Kidney (tissue), 14 donors: ENCODE measurements around the gene SULT2B1. TPM values are rescaled to one million over a fixed set of nuclear protein-coding genes. Genes with fewer than 3 reads are reported as not detected.

Source experiments
- DNase-seq, 5 donors: peaks; one replicate each; pipeline ENCODE4 v3.0.0-alpha.2; 2013 to 2020
- FAIRE-seq: peaks from 2 replicates; lab custom pipeline; 2012; peaks lifted over from hg19 to GRCh38; lab: Jason Lieb, UNC
- H3K27ac ChIP-seq, 2 donors: one replicate each; pipeline ENCODE4 v1.7.0; 2013; ENCODE audit warnings: low read depth in 2 of 2, low read length in 2 of 2, inconsistent platforms in 1 of 2
- H3K27me3 ChIP-seq: one replicate; pipeline ENCODE4 v1.7.1; 2013; ENCODE audit warnings: low read length, inconsistent platforms; ENCODE audit not compliant: control insufficient read depth, insufficient read depth
- H3K36me3 ChIP-seq, 3 donors: one replicate each; pipeline versions ENCODE4 v1.7.0 to v1.7.1; 2013; ENCODE audit warnings: low read length in 3 of 3, control low read depth in 1 of 3, inconsistent platforms in 1 of 3; ENCODE audit not compliant: insufficient read depth in 3 of 3, control insufficient read depth in 2 of 3
- H3K4me1 ChIP-seq, 3 donors: one replicate each; pipeline versions ENCODE4 v1.7.0 to v1.7.1; 2013; ENCODE audit warnings: low read length in 3 of 3, inconsistent platforms in 1 of 3, low read depth in 1 of 3; ENCODE audit not compliant: control insufficient read depth in 2 of 3, insufficient read depth in 2 of 3
- H3K4me3 ChIP-seq, 3 donors: one replicate each; pipeline versions ENCODE4 v1.7.0 to v1.8.1; 2013; ENCODE audit warnings: low read length in 3 of 3, control low read depth in 1 of 3, inconsistent platforms in 1 of 3
- H3K9ac ChIP-seq, 3 donors: one replicate each; pipeline versions ENCODE4 v1.7.0 to v1.7.1; 2013; ENCODE audit warnings: low read length in 3 of 3, control low read depth in 1 of 3, inconsistent platforms in 1 of 3
- H3K9me3 ChIP-seq, 3 donors: one replicate each; pipeline versions ENCODE4 v1.7.0 to v1.7.1; 2013; ENCODE audit warnings: low read length in 3 of 3, control low read depth in 1 of 3, inconsistent platforms in 1 of 3; ENCODE audit not compliant: control insufficient read depth in 2 of 3, insufficient read depth in 1 of 3
- intact Hi-C: fragments of 100-400 bp; cut with DNase I; formaldehyde crosslinking; loops from one replicate; pipeline ENCODE4 v1.11.1; 2022
- polyA plus RNA-seq: library from polyadenylated mRNA; stranded (reverse); fragments of 350-450 nt; fragmentation: Illumina TruSeq; extraction: RNeasy Lipid Tissue Mini Kit (QIAGEN cat#74804); gene quantifications from one replicate; pipeline ENCODE4 v1.2.3, GENCODE V29; 2014; ENCODE audit warnings: low read depth, low replicate concordance; ENCODE audit not compliant: insufficient read depth
- total RNA-seq: library from RNA; stranded (reverse); fragmentation: NEBNext Ultra II Directional; extraction: Animal tissue kit (Norgen Biotek cat#: 25700); gene quantifications from one replicate; pipeline ENCODE4 v1.2.1, GENCODE V29; 2021
- TF ChIP-seq, protein P1 (sequence below): IDR thresholded peaks from 3 replicates; pipeline ENCODE4 v1.5.1; 2012; ENCODE audit warnings: mild to moderate bottlenecking, moderate library complexity, borderline replicate concordance; ENCODE audit not compliant: insufficient read depth; ENCODE audit errors: extremely low read depth
- donor health status: control.
- donor health status: control.
- donor health status: control.
- donor health status: control.
- donor health status: control.
- donor health status: DM: yes; HTN: yes; CAD: no.
- donor health status: Normal renal cell carcinoma (clear cell type).

SULT2B1 gene
- total and polyA plus RNA-seq, 2 donors from 2014 or later, result 2.3 TPM

- intact Hi-C loops, result no loop called here
Observed at GRCh38 chr19:48624791-48625723, 73.1 kb downstream of the SULT2B1 start.

DNA sequence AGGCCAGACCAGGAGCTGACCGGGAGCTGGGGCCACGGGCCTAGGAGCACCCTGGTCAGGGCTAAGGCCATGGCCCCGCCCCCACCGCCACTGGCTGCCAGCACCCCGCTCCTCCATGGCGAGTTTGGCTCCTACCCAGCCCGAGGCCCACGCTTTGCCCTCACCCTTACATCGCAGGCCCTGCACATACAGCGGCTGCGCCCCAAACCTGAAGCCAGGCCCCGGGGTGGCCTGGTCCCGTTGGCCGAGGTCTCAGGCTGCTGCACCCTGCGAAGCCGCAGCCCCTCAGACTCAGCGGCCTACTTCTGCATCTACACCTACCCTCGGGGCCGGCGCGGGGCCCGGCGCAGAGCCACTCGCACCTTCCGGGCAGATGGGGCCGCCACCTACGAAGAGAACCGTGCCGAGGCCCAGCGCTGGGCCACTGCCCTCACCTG lies 73.9 kb downstream of the SULT2B1 start:
- intact Hi-C loops, result no loop called here
- FAIRE-seq (no peak), DNase-seq (peak in 2 of 5 donors; percentile 71 to 75)
- Histone ChIP-seq H3K36me3 (peaks cover 0 to 4% (median 0%) of the 10 kb centered on the region in 3 donors), H3K27ac (no peak overlapping the region), H3K4me1 (peaks cover 3 to 17% (median 10%) of the 10 kb centered on the region in 3 donors), H3K9ac (no peak overlapping the region), H3K27me3 (no peaks in the 10 kb centered on the region), H3K9me3 (no peaks in the 10 kb centered on the region), H3K4me3 (peak overlapping the region in 1 of 3 donors; percentile 78)
- TF ChIP-seq, protein P1, sequence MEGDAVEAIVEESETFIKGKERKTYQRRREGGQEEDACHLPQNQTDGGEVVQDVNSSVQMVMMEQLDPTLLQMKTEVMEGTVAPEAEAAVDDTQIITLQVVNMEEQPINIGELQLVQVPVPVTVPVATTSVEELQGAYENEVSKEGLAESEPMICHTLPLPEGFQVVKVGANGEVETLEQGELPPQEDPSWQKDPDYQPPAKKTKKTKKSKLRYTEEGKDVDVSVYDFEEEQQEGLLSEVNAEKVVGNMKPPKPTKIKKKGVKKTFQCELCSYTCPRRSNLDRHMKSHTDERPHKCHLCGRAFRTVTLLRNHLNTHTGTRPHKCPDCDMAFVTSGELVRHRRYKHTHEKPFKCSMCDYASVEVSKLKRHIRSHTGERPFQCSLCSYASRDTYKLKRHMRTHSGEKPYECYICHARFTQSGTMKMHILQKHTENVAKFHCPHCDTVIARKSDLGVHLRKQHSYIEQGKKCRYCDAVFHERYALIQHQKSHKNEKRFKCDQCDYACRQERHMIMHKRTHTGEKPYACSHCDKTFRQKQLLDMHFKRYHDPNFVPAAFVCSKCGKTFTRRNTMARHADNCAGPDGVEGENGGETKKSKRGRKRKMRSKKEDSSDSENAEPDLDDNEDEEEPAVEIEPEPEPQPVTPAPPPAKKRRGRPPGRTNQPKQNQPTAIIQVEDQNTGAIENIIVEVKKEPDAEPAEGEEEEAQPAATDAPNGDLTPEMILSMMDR, result no peak

More at GRCh38 chr19:48624791-48625723, 73.1 kb downstream of the SULT2B1 start:
- FAIRE-seq, result no peak
- Histone ChIP-seq H3K9me3 (no peaks in the 10 kb centered on the region), H3K4me1 (peaks cover 3 to 16% (median 9%) of the 10 kb centered on the region in 3 donors), H3K36me3 (peaks cover 0 to 4% (median 0%) of the 10 kb centered on the region in 3 donors), H3K27me3 (no peaks in the 10 kb centered on the region), H3K27ac (peak overlapping the region; percentile 78 to 85), H3K9ac (peak overlapping the region; percentile 1 to 81 (median 41)), H3K4me3 (peak overlapping the region; percentile 9 to 78 (median 67))
- TF ChIP-seq, protein P1, result no peak
- DNase-seq, result peak in 4 of 5 donors; percentile 42 to 88 (median 69)

DNA sequence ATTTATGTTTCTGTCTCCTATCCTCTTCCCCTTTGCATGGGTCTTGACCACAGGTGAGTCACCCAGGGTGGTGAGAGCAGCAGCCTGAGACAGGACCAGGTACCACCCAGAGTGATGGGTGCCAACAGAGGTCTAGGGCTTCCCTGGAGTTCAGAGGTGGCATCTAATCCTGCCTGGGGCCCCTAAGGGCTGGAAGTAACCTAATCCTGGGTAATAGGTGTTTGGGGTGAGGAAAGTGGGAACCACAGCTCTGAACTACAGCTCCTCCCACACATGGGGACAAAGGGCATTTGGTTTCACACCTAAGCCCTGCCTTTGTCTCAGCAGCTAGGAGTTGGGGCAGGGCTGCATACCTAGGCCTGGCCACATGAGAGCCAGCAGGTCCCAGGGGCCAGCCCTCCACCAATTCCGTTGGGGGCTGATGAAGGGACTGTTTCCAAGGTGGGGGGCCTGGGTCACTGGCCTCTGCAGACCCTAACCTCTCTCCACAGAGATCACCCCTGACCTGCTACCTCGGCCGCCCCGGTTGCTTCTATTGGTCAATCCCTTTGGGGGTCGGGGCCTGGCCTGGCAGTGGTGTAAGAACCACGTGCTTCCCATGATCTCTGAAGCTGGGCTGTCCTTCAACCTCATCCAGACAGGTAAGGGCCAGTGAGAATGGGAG lies 75.4 kb downstream of the SULT2B1 start:
- no peak overlapping the region for H3K9ac ChIP-seq
- no peaks in the 10 kb centered on the region for H3K9me3 ChIP-seq
- DNase-seq (peak in 2 of 5 donors; percentile 60 to 79), FAIRE-seq (no peak)
- TF ChIP-seq, protein P1, result no peak
- intact Hi-C loops, result no loop called here
- peaks cover 3 to 21% (median 10%) of the 10 kb centered on the region in 3 donors for H3K4me1 ChIP-seq
- no peaks in the 10 kb centered on the region for H3K27me3 ChIP-seq
- H3K36me3 ChIP-seq, result peaks cover 0 to 9% (median 3%) of the 10 kb centered on the region in 3 donors
- peak overlapping the region in 1 of 2 donors; percentile 4 for H3K27ac ChIP-seq
- H3K4me3 ChIP-seq, result no peak overlapping the region
